GM04503 (cell line): ENCODE results near the gene HPGDS.
A peak's percentile ranks its signal among the peaks of the same experiment; 100 is the strongest.
"Not testable (repeated sequence)": the region's sequence is repeated elsewhere in the genome, so short reads cannot be mapped to it uniquely, and the experiment has no call there.

Experiments used
- DNase-seq: peaks from one replicate; pipeline ENCODE4 v3.0.0-alpha.2; 2012; ENCODE audit warnings: low read depth

HPGDS gene

DNA sequence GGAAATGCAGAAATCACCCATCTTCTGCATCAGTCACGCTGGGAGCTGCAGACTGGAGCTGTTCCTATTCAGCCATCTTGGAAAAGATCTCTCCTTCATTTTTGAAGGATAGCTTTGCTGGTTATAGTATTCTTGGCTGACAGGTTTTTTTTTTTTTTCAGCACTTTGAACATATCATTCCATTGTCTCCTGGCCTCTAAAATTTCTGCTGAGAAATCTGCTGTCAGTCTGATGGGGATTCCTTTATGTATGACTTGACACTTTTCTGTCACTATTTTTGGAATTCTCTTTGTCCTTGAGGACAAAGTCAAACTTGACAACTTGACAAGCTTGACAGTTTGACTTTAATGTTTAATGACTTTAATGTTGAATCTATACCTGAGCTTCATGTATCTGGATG is 16.8 kb downstream of the HPGDS start:
- DNase-seq: no peak

DNA sequence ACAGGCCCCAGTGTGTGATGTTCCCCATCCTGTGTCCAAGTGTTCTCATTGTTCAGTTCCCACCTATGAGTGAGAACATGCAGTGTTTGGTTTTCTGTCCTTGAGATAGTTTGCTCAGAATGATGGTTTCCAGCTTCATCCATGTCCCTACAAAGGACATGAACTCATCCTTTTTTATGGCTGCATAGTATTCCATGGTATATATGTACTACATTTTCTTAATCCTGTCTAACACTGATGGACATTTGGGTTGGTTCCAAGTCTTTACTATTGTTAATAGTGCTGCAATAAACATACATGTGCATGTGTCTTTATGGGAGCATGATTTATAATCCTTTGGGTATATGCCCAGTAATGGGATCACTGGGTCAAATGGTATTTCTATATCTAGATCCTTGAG is 22.7 kb downstream of the HPGDS start:
- not testable (repeated sequence) for DNase-seq

DNA sequence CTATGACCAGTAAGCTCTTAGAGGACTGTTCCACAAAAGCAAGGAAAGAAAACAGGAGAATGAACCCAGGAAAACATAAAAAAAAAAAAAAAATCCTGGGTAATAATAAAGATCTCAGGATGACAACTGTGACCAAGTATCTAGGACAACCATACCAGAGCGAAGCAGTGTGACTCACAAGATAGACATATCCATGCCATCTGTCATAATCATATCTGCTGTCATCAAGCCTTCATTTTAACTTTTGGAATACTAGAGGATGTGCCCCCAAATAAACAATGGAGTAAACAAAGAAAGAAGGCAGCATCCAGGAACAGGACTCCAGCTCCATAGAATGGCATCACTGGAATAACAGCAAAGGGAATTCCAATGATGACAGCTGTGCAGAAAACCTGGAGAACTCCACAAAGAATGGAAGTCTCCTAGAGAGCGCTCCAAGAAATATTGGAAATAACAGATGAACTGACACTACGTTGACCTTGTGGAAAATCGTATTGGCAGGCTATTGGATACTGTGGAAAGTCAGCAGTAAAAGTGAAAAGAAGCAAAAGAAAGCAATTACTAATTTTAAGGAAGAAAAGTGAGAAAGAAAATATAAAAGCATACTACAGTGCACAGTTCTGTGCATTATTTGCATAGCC is 35.3 kb downstream of the HPGDS start:
- DNase-seq: no peak

DNA sequence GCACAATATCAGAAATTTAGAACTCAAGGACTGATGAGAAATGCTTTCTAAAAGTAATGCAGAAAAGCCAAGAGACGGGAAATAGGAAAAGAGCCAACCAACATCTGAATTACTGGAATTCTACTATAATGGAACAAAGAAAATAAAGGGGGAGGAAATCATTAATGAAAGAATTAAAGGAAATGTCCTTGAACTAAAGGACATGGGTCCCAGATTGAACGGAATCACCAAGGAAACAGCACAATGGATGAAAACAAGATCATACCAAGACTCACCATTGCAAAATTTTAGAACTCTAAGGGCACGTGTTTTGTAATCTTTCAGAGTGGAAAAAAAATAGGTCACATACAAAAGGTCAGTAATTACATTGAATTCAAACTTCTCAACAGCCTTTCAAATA is 35.9 kb downstream of the HPGDS start:
- no peak for DNase-seq

DNA sequence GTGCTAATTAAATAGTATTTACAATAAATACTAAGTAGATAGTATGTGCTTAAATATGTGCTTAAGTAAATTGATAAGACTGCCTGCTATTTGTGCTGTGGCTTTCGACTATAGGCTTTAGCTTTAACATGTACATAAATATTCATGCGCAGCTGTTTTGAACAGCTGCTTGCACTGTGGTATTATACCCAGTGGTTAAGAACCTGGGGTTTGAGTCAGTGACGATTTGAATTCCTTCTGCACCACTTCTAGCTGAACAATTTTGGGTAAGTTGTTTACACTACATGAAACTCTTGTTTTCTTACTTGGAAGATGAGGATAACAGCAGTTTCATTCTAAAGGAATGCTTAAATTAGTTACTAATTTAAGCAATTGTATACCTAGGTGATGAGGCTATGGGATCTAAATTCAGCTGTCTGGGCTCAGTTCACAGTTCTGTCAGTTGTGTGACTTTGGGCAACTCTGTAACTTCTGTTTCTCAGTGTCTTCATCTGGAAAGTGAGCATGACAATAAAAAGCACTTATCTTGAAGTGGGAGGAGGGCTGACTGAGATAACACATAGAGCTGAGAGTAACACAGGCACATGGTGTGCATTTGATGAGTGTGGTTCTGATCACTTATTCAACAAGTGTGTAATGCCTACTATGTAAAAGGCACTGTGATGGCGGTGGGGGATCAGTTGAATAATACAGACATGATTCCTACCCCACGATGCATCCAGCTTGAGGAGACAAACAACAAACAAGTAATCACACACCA is 37.0 kb downstream of the HPGDS start:
- DNase-seq: no peak

DNA sequence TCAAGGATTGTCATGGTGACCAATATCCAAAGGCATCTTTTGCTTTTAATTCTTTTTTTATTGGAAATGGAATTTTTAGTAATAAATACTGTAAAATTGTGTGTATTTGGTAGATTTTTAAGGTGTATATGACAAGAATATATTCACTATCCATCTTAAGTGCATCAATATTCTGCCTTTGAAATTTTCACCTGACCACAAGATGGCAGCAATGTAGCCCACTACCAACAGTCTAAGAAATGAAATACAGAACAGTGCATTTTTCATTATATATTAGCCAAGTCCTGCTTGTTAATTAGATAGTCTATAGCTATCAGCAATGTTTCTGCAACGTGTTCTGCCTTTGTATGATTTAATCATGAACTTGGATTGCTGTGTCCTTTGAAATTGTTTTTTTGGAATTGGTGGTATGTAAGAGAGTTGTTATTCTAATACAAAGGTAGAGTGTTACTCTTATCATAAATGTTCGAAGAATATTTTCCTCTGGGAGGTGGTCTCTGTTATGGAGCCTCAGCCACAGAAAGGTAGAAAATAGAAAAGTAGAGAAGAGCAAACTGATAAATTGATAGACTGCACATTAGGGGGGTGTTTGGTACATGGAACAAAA is 38.2 kb downstream of the HPGDS start:
- DNase-seq: no peak

DNA sequence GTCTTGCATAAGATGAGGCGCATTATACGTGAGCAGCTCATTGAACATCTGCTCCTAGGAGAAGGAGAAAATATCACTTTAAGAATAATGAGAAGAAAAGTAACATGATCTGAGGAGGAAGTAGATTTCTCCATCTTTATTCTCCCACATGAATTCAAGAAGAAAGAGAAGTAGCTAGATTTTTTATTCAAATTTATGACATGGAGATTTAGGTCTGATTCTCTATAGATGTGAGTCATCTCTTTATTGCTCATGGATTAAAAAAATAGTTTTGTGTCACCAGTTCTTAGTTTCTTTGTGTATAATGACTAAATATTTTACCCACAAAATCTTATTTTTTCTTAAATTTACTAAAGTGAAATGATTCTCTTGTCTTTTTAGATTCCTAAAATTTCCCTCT is 40.4 kb downstream of the HPGDS start:
- no peak for DNase-seq

DNA sequence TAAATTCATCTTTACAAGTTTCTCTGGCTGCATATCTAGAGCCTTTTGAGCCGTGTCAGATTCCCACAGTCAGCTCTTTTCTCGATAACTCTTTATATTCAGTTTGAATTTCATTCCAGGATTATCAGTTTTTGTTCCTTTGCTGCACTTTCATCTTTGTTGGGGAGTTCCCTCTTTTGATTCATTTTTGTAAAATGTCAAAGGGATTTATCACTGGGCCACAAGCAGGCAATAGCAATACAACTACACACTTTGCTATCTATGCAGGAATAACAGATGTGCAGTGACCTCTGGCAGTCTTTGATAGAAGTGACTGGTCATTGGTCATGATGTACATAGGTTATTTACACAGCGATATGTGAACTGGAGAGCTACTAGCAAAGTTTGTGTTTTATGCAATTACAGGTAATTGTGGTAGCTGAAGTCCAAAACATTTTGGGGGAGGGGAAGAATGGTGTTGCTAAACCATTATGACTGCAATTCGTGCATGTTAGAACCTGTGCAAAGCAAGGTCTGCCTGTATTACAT is 43.8 kb downstream of the HPGDS start:
- DNase-seq: no peak

DNA sequence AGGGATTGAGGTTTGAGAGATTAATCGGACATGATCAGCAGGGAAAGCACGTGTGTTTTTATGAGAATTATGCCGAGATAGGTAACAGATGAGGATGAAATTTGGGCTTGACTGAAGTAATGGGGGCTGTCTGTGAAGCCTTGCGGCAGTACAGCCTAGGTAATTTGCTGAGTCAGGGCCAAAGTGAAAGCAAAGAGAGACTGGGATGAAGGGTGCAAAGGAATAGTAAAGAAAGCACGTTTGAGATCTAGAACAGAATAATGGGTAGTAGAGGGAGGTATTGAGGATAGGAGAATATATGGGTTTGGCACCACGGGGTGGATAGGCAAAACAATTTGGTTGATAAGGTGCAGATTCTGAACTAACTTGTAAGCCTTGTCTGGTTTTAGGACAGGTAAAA is 47.2 kb downstream of the HPGDS start:
- not testable (repeated sequence) for DNase-seq

DNA sequence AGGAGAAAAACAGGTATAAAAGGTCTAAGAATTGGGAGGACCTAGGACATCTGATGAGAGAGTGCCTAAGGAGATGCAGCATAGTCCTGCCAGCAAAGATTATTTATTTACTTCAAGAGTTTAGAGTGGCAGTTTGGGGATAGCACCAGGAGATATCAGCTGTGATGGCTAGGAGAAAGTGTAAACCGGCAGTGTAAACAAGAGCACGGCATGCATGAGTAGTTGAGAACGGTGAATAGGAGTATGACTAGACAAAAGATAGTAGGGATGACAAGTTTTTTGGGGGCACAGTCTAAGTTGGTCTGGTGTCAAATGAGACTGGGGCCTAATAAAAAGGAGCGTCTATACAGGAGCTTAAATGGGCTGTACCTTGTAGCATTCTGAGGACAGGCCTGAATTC is 48.7 kb downstream of the HPGDS start:
- not testable (repeated sequence) for DNase-seq

DNA sequence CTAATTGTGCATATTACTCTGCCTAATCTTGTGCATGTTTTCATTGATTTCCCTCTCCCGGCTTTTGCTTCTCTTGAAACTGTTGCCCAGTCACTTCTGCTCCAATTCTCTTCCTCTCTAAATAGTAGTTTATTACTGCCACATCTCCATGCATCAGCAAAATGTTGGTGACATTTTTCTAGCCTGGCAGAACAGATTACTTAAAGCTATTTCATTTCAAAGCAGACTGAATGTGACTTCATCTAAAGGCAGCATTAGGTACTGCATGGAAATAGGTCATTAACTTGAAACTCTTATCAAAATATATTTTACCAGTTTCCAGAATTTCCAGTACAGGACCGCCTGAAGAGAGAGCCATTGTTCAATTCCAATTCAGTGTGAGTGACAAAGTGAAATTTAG is 52.4 kb downstream of the HPGDS start:
- DNase-seq: no peak

DNA sequence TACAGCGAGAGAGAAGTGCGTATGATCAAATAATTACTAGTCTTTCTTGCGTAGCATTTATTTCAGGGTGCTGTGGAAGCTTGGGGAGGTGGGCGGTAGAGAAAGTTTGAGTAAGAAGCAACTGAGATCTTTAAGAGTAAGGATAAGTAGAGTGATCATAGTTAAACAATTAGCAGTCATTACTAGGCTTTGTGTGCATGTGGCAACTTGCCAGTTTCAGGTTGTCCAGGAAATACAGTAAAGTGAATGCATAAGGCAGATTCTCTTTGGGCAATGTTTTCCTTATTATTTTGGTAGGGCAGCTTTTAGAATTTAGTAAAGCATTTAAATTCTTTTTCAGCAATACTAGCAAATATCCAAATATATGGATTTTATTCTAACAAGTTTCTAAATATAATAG is 57.0 kb downstream of the HPGDS start:
- DNase-seq: no peak

DNA sequence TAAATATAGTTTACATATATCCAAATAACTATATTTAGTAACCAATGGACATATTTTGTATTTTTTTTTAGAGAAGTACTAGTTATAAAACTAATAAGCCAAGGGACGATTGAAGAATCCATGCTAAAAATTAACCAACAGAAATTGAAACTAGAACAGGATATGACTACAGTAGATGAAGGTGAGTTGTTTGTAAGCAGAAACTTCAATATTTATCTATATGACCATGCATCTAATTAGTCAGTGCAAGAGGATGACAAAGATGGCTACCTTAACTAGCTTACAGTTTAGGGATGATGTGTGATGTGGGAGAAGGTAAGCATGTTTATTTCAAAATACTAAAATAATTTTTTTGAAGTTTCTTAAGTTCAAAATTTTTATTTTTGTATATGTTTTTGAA is 57.7 kb downstream of the HPGDS start:
- DNase-seq: no peak

DNA sequence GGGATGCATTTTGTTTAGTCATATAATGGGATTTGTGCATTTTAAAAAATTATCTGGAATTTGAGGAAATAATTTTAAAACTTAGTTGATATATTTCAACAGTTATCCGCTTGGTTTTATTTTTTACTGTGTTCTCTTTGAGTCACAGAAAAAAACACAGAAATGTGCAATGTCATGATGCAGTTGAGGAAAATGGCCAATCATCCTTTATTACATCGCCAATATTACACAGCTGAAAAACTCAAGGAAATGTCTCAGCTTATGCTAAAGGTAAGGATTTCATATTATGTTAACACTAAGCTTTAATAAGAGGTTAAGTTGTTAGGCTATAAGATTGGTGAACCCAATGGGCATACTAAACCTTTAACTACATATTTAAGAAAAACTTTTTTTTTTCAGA is 63.9 kb downstream of the HPGDS start:
- DNase-seq: no peak

DNA sequence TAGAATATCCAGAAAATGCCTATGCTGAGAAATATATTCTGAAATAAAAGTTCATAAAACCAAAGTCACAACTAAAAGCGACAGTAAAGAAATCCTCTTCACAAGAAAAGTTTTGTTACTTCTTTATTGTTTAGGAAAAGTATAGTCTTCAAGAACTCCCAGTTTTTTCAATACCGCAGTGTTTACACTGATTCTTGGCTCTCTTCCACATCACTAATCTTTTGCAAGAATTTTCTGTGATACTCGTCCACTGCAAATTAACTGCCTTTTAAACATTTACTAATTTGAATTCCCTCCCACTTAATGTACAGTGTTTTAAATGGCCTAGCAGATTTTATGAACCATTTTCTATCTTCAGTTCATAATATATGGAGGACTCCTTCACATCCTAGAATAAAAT is 65.1 kb downstream of the HPGDS start:
- DNase-seq: no peak

DNA sequence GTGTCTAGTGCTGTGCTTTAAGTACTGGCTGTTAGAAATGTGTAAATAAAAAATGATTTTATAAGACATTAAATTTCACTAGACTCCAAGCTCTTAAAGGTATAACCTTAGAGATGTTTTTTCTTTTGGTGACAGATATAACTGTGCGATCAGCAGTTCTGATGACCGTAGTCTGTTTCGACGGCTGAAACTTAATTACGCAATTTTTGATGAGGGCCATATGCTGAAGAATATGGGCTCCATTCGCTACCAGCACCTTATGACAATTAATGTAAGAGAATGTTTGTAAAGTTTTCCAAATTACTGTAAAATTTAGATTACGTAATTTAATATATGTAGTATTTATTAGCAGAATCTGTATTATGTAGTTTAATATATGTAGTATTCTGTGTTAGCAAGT is 66.4 kb downstream of the HPGDS start:
- DNase-seq: no peak

DNA sequence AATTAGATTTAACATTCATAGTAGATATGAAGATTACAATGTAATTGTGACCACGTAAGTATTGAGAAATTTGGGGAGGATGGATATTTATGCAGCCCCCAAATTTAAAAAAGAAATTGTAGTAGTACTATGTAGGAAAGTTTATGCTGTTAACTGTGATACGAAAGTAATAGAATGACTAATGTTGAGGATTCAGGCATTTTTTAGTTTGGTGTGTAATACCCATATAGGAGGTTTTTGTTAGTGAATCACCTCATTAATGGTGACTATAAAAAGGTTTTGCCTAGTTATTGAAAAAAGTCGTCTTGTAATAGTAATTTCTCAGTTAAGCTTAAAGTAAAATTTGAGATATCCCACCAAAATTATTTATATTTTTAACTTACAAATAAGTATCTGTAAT is 67.7 kb downstream of the HPGDS start:
- DNase-seq: peak; percentile 19

DNA sequence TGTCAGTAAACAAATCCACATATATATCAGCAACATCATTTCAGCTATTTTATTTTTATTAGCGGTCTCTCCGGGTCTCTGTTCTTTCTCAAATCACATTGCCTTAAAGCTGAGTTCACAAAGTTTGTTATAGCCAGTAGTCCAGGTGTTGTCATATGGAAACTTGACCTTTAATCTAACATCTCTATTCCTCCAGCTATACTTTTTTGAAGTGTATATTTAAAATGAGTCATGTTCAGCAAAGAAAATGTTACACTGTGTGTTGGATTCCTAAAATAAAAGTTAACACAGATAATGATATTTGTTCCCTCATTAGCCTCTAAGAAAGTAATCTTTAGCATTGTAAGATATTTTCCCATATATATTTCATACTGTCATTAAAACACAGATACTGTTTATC is 71.4 kb downstream of the HPGDS start:
- no peak for DNase-seq

DNA sequence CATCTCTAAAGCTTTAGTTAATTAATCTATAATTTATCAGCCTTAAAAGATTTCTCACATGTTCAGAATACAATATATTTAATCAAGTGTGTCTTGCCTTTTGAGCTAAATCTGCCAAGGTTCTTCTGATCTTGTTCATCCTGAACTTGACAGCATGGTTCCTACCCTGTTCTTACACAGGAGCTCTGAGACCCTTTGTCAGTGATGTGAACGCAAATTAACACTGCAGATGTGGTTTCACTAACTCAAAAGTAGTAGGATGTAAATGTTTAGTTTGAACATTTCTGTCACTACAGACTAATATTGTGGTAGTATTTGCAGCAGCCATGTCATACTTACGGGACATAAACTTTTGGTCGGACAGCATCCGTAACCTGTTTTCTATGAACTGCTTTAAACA is 75.6 kb downstream of the HPGDS start:
- DNase-seq: no peak

DNA sequence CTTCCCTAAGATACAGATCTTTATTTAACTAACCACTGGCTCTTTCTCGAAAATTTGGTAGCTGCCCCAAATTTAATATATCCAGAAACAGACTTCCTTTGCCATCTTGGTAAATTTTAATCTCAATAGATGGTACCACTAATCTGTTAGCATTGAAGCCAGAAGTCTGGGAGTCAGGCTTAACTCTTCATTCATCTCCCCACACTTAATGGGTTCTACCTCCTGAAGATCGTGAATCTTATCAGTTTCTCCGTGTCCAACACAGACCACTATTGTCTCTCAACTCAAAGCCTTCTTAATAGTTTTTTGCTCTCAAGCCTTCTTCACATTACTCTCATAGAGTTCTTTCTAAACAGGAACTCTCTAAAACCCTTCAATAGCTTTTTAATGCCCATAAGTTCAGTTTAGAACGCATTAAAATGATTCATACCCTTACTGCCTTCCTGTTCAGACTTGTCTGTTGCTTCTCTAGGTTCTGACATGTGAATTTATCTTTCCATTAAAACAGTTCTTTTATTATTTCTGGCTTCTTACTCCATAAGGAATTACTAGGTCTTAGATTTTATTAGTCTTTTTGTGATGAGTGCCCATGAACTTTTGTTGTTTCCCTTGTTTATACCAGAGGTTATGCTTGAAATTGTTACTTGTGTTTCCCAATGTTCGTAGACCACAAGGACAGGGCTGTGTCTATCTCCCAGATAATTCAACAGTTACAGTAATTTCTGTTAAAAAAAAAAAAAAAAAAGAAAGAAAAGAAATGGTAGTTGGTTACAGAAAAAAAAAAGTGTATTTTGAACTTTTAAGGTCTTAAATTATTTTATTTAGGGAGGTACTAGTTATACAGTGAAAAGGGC is 80.2 kb downstream of the HPGDS start:
- DNase-seq: no peak

DNA sequence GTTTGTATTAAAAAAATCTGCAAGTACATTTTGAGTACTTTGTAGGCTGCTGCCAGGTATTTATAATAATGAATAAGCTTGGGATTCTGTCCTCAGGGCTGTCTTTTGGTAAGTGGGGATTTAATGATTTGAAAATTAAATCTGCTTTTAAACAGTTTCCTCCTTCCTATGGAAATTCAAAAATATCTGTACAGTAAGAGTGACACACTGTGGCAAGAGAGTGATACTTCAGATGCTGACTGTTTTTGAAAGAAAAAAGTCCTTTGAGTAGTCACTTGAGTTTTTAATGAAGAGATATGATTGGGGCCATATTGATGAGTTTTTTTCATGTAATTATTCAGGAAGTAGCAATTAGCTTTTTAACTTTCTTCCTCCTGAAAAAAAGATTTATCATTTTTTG is 85.8 kb downstream of the HPGDS start:
- DNase-seq: no peak

DNA sequence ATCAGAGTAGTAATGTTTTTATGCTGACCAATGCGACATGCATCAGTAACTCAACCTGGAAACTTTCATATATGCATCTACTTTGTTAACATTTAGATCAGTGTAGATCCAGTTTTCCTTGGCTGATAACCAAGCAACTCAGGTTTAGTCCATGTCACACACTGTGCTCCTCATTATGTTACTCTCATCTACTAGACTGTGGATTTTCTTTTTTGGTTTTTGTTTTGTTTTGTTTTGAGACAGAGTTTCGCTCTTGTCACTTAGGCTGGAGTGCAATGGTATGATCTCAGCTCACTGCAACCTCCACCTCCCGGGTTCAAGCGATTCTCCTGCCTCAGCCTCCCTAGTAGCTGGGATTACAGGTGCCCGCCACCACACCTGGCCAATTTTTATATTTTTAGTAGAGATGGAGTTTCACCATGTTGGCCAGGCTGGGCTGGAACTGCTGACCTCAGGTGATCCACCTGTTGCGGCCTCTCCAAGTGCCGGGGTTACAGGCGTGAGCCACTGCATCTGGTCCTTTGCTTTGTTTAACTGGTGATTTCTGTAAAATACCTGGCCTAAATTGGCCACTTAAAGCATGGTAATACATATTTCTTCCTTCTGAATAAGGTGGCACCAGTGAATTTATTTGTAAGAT is 86.4 kb downstream of the HPGDS start:
- DNase-seq: no peak
